ENCODE data around the gene PHKG1. TPM values are rescaled to one million over a fixed set of nuclear protein-coding genes. Genes with fewer than 3 reads are reported as not detected.
"Not testable (repeated sequence)": the region's sequence is repeated elsewhere in the genome, so short reads cannot be mapped to it uniquely, and the experiment has no call there.

Gene PHKG1
- 1 to 10 TPM; 1.1 to 1.7 TPM for total RNA-seq

GRCh38 chr7:56092789-56093531 lies at the start of gene PHKG1:
TSS of gene PHKG1 (minus strand) at chr7:56092952. CDS start at chr7:56088941, 4,011 bp downstream.
- Histone ChIP-seq H3K36me3 (no peaks in the 10 kb centered on the region), H3K9me3 (no peaks in the 10 kb centered on the region), H3K27ac (no peak within 1 kb of the TSS), H3K4me3 (no peak within 1 kb of the TSS), H3K4me1 (no peaks in the 10 kb centered on the region), H3K9ac (ENCODE audit: low read depth in 2 of 2, low read length in 2 of 2) (no peak within 1 kb of the TSS), H3K27me3 (no peaks in the 10 kb centered on the region)
- intact Hi-C loops (cut with DNase I) = no loop called here
- TF ChIP-seq CTCF (IDR thresholded peaks at IDR 0.05) = peak; percentile 21
- DNase-seq = peak; percentile 61

- H3K27me3 ChIP-seq; intact Hi-C loops (cut with DNase I); H3K9me3 ChIP-seq; H3K4me3 ChIP-seq; H3K4me1 ChIP-seq; DNase-seq; H3K9ac ChIP-seq (ENCODE audit: low read depth in 2 of 2, low read length in 2 of 2); H3K36me3 ChIP-seq; H3K27ac ChIP-seq: not testable (repeated sequence)
Measured at GRCh38 chr7:56131062-56131461, 38.3 kb upstream of the PHKG1 start.

GRCh38 chr7:56127241-56127975 lies 34.7 kb upstream of the PHKG1 start:
- intact Hi-C loops (cut with DNase I) = no loop called here
- Histone ChIP-seq H3K27me3 (no peaks in the 10 kb centered on the region), H3K36me3 (no peaks in the 10 kb centered on the region), H3K9ac (ENCODE audit: low read depth in 2 of 2, low read length in 2 of 2) (no peak overlapping the region), H3K4me3 (no peak overlapping the region), H3K27ac (no peak overlapping the region), H3K9me3 (no peaks in the 10 kb centered on the region), H3K4me1 (no peaks in the 10 kb centered on the region)
- no peak for DNase-seq
- TF ChIP-seq CTCF (IDR thresholded peaks at IDR 0.05) = no peak

- Histone ChIP-seq H3K27ac (no peak overlapping the region), H3K36me3 (no peaks in the 10 kb centered on the region), H3K27me3 (no peaks in the 10 kb centered on the region), H3K9me3 (no peaks in the 10 kb centered on the region), H3K4me3 (no peak overlapping the region), H3K4me1 (no peaks in the 10 kb centered on the region), H3K9ac (ENCODE audit: low read depth in 2 of 2, low read length in 2 of 2) (no peak overlapping the region)
- intact Hi-C loops (cut with DNase I) = no loop called here
- no peak for DNase-seq
- TF ChIP-seq CTCF (IDR thresholded peaks at IDR 0.05) = no peak
Measured at GRCh38 chr7:56125831-56126230, 33.1 kb upstream of the PHKG1 start.

- intact Hi-C loops (cut with DNase I) = no loop called here
- H3K27ac ChIP-seq = no peak overlapping the region
- no peaks in the 10 kb centered on the region for H3K27me3 ChIP-seq
- H3K4me1 ChIP-seq = no peaks in the 10 kb centered on the region
- no peaks in the 10 kb centered on the region for H3K36me3 ChIP-seq
- no peak overlapping the region for H3K4me3 ChIP-seq
- no peak for TF ChIP-seq CTCF (IDR thresholded peaks at IDR 0.05)
- no peak overlapping the region for H3K9ac ChIP-seq (ENCODE audit: low read depth in 2 of 2, low read length in 2 of 2)
- no peaks in the 10 kb centered on the region for H3K9me3 ChIP-seq
- DNase-seq = no peak
Measured at GRCh38 chr7:56124981-56125380, 32.2 kb upstream of the PHKG1 start.

GRCh38 chr7:56121440-56121839 lies 28.7 kb upstream of the PHKG1 start:
- H3K9ac ChIP-seq (ENCODE audit: low read depth in 2 of 2, low read length in 2 of 2) = no peak overlapping the region
- TF ChIP-seq CTCF (IDR thresholded peaks at IDR 0.05) = no peak
- H3K9me3 ChIP-seq = no peaks in the 10 kb centered on the region
- no peaks in the 10 kb centered on the region for H3K36me3 ChIP-seq
- H3K4me3 ChIP-seq = no peak overlapping the region
- intact Hi-C loops (cut with DNase I) = no loop called here
- DNase-seq = no peak
- H3K27ac ChIP-seq = no peak overlapping the region
- no peaks in the 10 kb centered on the region for H3K4me1 ChIP-seq
- H3K27me3 ChIP-seq = no peaks in the 10 kb centered on the region

Measured in colonic mucosa (tissue), 4 donors.